Ramos (cell line): Measurements from ENCODE around the gene PAX8.
"Not testable (repeated sequence)": the region's sequence is repeated elsewhere in the genome, so short reads cannot be mapped to it uniquely, and the experiment has no call there.

Experiments used
- in situ Hi-C: fragments of 300-500 bp; cut with MboI; formaldehyde crosslinking; loops from one replicate; pipeline ENCODE4 v1.14.3; 2022; ENCODE audit warnings: low sequenced_read_pairs; ENCODE audit not compliant: unreplicated experiment

Gene PAX8

GRCh38 chr2:113297590-113297989 lies 18.9 kb upstream of the PAX8 start:
- in situ Hi-C loops, result not testable (repeated sequence)

GRCh38 chr2:113291191-113291590 lies 12.5 kb upstream of the PAX8 start:
- in situ Hi-C loops, result no loop called here

DNA sequence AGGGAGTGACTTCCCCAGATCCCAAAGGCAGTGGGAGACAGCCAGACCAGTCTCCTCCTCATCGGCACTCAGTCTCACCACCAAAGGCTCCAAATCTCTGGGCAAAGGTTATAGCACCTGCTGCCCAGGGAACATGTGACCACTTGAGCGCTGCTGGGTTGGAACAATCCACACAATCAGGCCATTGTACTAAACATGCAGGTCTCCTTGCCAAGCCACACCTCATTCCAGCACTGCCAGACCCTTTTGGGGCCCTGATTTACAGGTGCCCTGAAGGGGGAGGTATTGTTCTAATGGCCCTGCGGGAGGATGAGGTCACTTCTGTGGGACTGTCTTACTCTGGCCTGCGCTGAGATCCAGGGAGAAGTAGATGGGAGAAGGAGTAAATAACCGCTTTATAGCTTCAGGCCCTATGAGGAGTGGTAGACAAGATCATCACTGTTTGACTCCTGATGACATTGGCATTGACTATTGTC lies 10.0 kb upstream of the PAX8 start:
- in situ Hi-C loops, result not testable (repeated sequence)

DNA sequence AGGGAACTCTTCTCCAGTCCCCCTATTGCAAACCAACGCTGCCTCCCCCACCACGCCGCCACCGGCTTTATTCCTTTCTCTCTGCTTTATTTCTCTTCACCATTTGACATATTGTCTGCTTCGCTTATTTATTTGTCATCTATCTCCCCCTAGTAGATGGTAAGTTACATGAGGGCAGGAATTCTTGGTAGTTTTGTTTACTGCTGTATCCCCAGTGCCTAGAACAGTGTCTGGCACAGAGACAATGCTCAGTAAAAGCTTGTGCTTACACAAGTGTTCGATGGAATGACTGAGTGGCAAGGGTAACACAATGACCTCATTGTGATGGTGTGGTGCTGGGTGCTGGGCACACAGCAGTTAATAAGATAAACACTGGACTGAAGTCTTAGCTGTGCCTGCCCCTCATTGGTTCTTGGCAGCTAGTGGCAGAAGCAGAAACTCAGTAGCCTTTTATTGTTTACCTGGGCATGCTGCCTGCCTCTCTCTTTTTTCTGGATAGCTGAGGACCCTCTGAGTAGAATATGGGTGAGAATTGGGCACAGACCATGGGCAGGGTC lies 9.5 kb upstream of the PAX8 start:
- in situ Hi-C loops, result not testable (repeated sequence)

DNA sequence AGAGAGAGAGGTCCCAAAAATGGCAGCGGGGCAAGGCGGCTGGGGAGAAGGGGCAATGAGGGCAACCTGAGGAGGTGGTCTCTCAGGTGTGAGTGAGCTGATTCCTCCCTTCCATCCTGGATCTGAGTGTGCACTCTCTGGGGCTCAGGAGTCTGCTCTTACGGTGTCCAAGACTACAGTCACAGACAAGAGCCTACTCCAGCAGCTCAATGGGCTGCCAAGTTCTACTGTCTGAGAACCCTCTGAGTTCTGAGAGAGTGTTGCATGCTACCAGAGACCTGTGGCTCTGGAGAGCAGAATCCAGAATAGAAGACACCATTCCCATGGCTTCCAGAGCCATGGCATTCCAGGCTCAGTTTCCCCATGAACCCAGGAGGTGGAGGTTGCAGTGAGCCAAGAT lies 7.1 kb upstream of the PAX8 start:
- in situ Hi-C loops, result no loop called here

DNA sequence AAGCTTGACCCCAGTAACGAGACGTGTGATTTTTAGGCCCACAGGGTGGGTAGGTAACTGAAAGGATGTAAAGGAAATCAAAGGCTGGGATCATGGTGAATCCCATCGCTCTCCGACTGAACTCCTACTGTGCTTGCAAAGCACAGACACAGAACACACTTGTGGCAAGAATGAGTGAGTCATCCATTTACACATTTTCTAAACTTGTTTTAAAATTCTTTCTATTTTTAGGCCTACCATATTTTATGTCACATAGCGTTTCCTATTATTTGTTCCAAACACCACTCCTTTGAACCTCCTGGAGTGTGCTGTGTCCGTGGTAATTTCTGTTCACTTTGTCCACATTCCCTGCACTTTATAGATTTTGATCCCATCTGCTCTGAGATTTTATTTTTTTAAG lies 6.3 kb upstream of the PAX8 start:
- in situ Hi-C loops, result not testable (repeated sequence)

GRCh38 chr2:113284476-113284875 lies 5.8 kb upstream of the PAX8 start:
- in situ Hi-C loops, result no loop called here

- in situ Hi-C loops, result no loop called here
These were observed 5.1 kb upstream of the PAX8 start for GRCh38 chr2:113283704-113284284.

- in situ Hi-C loops, result no loop called here
These were observed 4.2 kb upstream of the PAX8 start for GRCh38 chr2:113282747-113283533.

- in situ Hi-C loops, result no loop called here
These were observed 3.4 kb upstream of the PAX8 start for GRCh38 chr2:113281910-113282746.

- in situ Hi-C loops, result no loop called here
These were observed 514 bp downstream of the PAX8 start for GRCh38 chr2:113278073-113278741.

DNA sequence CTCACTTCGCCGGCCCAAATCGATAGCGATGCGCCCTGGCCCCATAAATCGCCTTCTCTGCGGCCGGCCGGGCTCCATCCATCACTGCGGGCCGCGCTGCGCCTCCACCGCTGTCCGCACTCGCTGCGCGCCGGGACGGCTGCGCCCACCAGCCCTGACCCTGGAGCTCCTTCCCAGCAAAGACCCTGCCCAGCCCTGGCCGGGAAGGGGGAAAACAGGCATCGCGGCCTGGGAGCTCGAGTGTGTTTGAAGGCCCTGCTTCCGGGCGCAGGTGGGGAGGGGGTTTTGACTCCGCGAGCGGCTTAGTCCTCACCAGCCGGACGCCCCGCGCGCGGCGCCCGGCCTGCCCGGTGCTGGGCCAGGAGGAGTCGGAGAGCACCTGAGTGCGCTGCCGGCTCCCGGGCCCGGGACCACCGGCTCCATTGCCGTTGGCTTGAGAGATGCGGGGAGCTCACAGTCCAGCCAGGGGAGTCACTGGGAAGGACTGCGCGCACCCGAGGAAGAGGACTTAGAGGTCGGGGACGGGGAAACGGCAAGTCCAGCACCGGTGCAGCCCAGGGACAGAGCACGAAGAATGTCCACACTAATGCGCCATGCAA lies 1.1 kb downstream of the PAX8 start:
- in situ Hi-C loops, result no loop called here

GRCh38 chr2:113276761-113277425 lies 1.8 kb downstream of the PAX8 start:
- in situ Hi-C loops, result no loop called here

DNA sequence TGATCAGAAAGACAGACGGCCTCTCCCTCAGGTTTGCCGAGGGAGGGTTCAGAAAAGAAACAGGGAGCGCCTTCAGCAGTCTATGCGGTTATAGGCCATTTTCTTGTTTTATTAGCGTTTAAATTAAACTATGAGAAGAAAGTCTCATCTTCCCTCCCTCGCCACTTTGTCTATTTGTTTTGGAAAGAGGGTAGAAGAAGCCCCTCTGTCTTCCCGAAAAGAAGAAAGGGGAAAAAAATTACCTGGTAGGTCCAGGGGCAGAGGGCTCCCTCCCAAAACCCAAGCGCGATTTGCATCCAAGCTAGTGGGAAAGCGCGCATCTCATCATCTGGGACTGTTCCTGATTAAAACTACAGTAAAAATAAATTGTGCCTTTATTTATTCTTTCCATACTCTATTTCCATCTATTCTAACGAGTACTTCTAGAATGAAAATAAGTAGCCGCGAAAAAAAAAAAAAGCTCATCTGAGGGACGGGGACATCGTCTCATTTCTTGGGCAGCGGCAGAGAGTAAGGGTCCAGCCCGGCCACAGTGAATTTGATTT lies 2.4 kb downstream of the PAX8 start:
- in situ Hi-C loops, result no loop called here

DNA sequence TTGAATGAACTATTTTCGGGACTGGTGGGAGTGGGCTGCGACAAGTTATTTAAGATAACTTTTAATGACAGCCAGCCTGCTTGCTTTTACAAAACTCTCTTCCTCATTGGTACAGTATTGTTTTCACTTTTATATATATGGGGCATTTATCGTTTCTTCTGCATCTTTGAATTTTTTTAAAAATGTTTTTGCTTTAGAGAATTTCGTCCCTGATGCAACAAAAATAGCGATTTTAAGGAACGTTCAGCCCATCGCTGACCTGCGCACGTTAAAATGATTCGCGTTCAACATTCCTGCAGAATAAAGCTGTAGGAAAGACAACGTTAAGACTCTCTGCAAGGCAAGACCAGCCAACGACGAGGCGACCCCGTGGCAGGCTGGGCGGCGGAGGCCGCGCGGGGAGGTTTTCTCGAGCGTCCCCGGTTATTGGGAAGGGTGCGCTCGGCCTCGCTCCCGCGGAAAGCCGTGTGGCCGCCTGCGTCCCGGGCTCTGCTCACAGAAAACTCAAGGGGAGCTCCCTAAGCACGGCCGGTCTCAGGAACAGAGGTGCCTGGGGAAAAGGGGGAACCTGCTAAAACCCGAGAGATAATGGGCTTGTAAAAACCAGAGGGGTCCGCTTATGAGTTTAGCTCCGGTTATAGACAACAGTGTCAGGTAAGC lies 3.0 kb downstream of the PAX8 start:
- in situ Hi-C loops, result no loop called here

- in situ Hi-C loops, result no loop called here
These were observed 4.3 kb downstream of the PAX8 start for GRCh38 chr2:113274432-113274831.

- in situ Hi-C loops, result no loop called here
These were observed 4.7 kb downstream of the PAX8 start for GRCh38 chr2:113273981-113274380.

DNA sequence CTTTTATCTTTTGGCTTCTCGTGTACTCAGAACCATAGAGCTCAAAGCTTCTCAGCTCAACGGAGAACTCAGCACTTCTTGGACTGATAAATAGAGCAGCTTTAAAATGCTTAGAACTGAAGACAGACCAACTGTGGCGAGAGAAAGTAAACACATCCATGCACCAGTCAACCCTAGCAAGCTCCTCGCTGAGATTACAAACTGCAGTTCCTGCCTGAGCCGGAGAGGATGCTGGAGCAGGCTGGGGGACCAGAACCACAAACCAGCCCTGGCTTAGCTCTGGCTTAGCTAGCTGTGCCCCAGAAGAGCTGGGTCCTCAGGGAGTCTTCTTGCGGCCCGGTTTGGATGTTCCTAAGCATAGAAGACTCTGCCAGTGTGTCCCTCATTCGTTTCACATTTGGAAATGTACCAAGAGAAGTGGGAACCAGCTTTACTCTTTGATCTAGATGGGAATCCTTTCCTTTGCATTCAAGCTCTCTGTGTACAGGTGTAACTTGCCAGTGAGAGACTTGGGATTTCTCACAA lies 5.6 kb downstream of the PAX8 start:
- in situ Hi-C loops, result no loop called here
